DND-41 (cell line): ENCODE measurements around the gene NEU4.

Experiments used
- ATAC-seq: fragments of 200-7000 bp; cut with Tn5 transposase; 3 replicates; pipeline ENCODE4 v1.9.1; 2021; ENCODE audit warnings: low read depth; ENCODE audit not compliant: insufficient read depth
- DNase-seq: peaks from one replicate; pipeline ENCODE4 v3.0.0-alpha.2; 2020
- H2AFZ ChIP-seq: 2 replicates; pipeline ENCODE4 v1.6.0; 2012; ENCODE audit warnings: low read depth, low read length
- H3K27ac ChIP-seq: 2 replicates; pipeline ENCODE4 v1.5.1; 2012; ENCODE audit warnings: low read length, inconsistent platforms
- H3K27me3 ChIP-seq: fragments of 200-600 bp; sonication (generic); 2 replicates; pipeline ENCODE4 v1.6.0; 2012; ENCODE audit warnings: low read length, mild to moderate bottlenecking, inconsistent platforms; ENCODE audit not compliant: insufficient read depth, poor library complexity
- H3K36me3 ChIP-seq: 2 replicates; pipeline ENCODE4 v1.5.1; 2012; ENCODE audit warnings: low read length, inconsistent platforms; ENCODE audit not compliant: insufficient read depth
- H3K4me1 ChIP-seq: 2 replicates; pipeline ENCODE4 v1.5.1; 2012; ENCODE audit warnings: mild to moderate bottlenecking, low read length; ENCODE audit not compliant: insufficient read depth
- H3K4me2 ChIP-seq: 2 replicates; pipeline ENCODE4 v1.6.0; 2012; ENCODE audit warnings: mild to moderate bottlenecking, moderate library complexity, low read length, inconsistent platforms; ENCODE audit not compliant: insufficient read depth
- H3K4me3 ChIP-seq, 2 experiments: fragments of 200-600 bp in 1 of 2; shearing (Covaris generic) in 1 of 2; 2 replicates each; pipeline ENCODE4 v1.5.1; 2012 to 2016; ENCODE audit warnings: inconsistent platforms in 2 of 2, low read length in 2 of 2, mild to moderate bottlenecking in 2 of 2, low read depth in 1 of 2, moderate library complexity in 1 of 2
- H3K79me2 ChIP-seq: 2 replicates; pipeline ENCODE4 v1.6.0; 2012; ENCODE audit warnings: low read length, inconsistent platforms; ENCODE audit not compliant: insufficient read depth
- H3K9ac ChIP-seq: 2 replicates; pipeline ENCODE4 v1.6.0; 2012; ENCODE audit warnings: low read depth, mild to moderate bottlenecking, inconsistent platforms, low read length, moderate library complexity
- H3K9me3 ChIP-seq: 2 replicates; pipeline ENCODE4 v1.5.1; 2012; ENCODE audit warnings: low read length, moderate library complexity, mild to moderate bottlenecking, inconsistent platforms; ENCODE audit not compliant: insufficient read depth, severe bottlenecking
- H4K20me1 ChIP-seq: 2 replicates; pipeline ENCODE4 v1.6.0; 2012; ENCODE audit warnings: low read length; ENCODE audit not compliant: insufficient read depth
- CTCF ChIP-seq: IDR thresholded peaks from 2 replicates; pipeline ENCODE4 v1.5.1; 2012; ENCODE audit warnings: borderline replicate concordance, low read length, moderate library complexity, mild to moderate bottlenecking; ENCODE audit not compliant: poor library complexity, severe bottlenecking; ENCODE audit errors: extremely low read depth
- EZH2 ChIP-seq: IDR thresholded peaks from 3 replicates; pipeline ENCODE4 v1.6.1; 2012; ENCODE audit warnings: borderline replicate concordance, low read depth, mild to moderate bottlenecking, moderate library complexity, low read length, inconsistent platforms; ENCODE audit not compliant: severe bottlenecking

NEU4 gene

DNA sequence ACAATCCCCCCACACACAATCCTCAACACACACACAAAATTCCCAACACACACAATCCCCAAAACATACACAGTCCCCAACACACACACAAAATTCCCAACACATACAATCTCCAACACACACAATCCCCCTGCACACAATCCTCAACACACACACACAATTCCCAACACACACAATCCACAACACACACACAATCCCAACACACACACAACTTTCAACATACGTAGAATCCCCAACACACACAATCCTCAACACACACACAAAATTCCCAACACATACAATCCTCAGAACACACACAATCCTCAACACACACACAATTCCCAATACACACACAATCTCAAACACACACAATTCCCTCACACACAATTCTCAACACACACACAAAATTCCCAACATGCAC, 52.3 kb downstream of the NEU4 start:
- Histone ChIP-seq H3K4me2 (no peak overlapping the region), H3K4me3 (no peak overlapping the region), H3K9me3 (no peaks in the 10 kb centered on the region), H4K20me1 (peaks cover 26% of the 10 kb centered on the region; the same call in 1 of the 2 replicates), H3K79me2 (no peaks in the 10 kb centered on the region), H3K27ac (no peak overlapping the region), H3K9ac (no peak overlapping the region), H2AFZ (no peak overlapping the region), H3K36me3 (no peaks in the 10 kb centered on the region), H3K4me1 (peaks cover 57% of the 10 kb centered on the region), H3K27me3 (peaks cover 9% of the 10 kb centered on the region)
- TF ChIP-seq CTCF (no peak), EZH2 (no peak)
- DNase-seq (no peak), ATAC-seq (no peak)

DNA sequence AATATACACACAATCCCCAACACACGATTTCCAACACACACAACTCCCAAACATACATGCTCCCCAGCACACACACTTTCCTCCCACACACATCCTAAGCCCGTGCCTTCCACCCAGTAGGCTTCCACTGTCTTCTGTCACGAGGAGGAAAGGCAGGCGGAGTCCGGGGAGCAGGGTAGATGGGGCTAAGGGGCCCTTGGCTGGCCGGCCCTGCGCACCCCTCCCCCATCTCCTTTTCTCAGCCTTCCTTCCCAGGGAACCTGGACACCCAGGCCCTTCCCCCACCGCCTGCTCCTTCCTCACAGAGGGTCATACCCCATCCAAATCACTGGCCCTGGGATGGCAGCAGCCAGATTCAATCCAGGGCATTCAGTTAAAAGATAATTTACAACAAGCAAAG, 53.1 kb downstream of the NEU4 start:
- Histone ChIP-seq H3K9me3 (no peaks in the 10 kb centered on the region), H3K4me2 (no peak overlapping the region), H3K27ac (no peak overlapping the region), H3K36me3 (no peaks in the 10 kb centered on the region), H3K79me2 (no peaks in the 10 kb centered on the region), H3K4me3 (no peak overlapping the region), H2AFZ (no peak overlapping the region), H4K20me1 (peaks cover 26% of the 10 kb centered on the region; the same call in 1 of the 2 replicates), H3K4me1 (peaks cover 65% of the 10 kb centered on the region), H3K27me3 (peaks cover 9% of the 10 kb centered on the region), H3K9ac (no peak overlapping the region)
- no peak for DNase-seq
- no peak for ATAC-seq
- TF ChIP-seq EZH2 = no peak
- no peak for TF ChIP-seq CTCF

GRCh38 chr2:241862775-241863535, 54.0 kb downstream of the NEU4 start:
- no peak for DNase-seq
- H3K79me2 ChIP-seq = no peaks in the 10 kb centered on the region
- H3K4me1 ChIP-seq = peaks cover 74% of the 10 kb centered on the region
- H3K27me3 ChIP-seq = peaks cover 9% of the 10 kb centered on the region
- peaks cover 33% of the 10 kb centered on the region; the same call in 1 of the 2 replicates for H4K20me1 ChIP-seq
- ATAC-seq = no peak
- H3K9me3 ChIP-seq = no peaks in the 10 kb centered on the region
- TF ChIP-seq CTCF = no peak
- TF ChIP-seq EZH2 = no peak
- no peak overlapping the region for H3K4me3 ChIP-seq
- no peak overlapping the region for H2AFZ ChIP-seq
- H3K9ac ChIP-seq = no peak overlapping the region
- H3K36me3 ChIP-seq = no peaks in the 10 kb centered on the region
- H3K4me2 ChIP-seq = no peak overlapping the region
- no peak overlapping the region for H3K27ac ChIP-seq
